ENCODE measurements around the gene TMEM203.

TMEM203 gene, protein sequence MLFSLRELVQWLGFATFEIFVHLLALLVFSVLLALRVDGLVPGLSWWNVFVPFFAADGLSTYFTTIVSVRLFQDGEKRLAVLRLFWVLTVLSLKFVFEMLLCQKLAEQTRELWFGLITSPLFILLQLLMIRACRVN

DNA sequence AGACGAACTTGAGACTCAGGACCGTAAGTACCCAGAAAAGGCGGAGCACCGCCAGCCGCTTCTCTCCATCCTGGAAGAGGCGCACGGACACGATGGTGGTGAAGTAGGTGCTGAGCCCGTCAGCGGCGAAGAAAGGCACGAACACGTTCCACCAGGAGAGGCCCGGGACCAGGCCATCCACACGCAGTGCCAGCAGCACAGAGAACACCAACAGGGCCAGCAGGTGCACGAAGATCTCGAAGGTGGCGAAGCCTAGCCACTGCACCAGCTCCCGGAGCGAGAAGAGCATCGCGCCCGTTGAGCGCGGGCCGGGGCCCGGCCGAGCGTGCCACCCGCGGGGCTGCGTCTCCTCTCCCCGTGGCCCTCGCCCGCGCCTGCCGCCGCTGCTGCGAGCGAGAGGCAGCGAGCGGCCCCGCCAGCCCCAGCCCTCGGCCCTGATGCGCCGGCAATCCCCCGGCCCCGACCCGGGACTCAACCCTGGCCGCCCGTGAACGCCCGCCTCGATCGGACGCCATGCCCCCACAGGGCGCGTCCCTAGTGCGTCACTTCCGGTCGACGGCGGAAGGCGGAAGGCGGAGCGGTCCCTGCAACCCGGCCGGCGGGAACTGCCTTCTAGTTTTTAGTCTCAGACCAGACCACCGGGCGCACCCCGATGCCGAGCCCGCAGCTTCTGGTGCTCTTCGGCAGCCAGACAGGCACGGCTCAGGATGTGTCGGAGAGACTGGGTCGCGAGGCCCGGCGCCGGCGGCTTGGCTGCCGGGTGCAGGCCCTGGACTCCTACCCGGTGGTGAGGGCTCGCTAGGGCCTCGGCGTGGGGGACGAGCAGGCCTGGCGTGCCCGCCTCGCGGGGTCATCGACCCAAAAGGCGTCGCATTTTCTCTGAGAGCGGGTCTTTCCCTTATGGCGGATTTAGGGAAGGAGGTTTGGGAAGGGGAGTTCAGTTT lies at the start of gene TMEM203, which contains the start of gene NDOR1:
TSS of gene TMEM203 (minus strand) at position 523 of the 944 bp plus-strand sequence. CDS start at position 289, 234 bp downstream.
TSS of gene NDOR1 (plus strand) at position 575 of the 944 bp plus-strand sequence. CDS start at position 653, 78 bp downstream.
- Mint-ChIP-seq H3K9me3 (no peaks in the 10 kb centered on the region), H3K27me3 (no peaks in the 10 kb centered on the region), H3K4me3 (peak within 1 kb of the TSS; percentile 90), H3K36me3 (ENCODE audit: low read depth) (peaks cover 19% of the 10 kb centered on the region), H3K27ac (peak within 1 kb of the TSS; percentile 89), H3K4me1 (peaks cover 49% of the 10 kb centered on the region)
- DNase-seq (peak; percentile 98), ATAC-seq (peak; percentile 60)

DNA sequence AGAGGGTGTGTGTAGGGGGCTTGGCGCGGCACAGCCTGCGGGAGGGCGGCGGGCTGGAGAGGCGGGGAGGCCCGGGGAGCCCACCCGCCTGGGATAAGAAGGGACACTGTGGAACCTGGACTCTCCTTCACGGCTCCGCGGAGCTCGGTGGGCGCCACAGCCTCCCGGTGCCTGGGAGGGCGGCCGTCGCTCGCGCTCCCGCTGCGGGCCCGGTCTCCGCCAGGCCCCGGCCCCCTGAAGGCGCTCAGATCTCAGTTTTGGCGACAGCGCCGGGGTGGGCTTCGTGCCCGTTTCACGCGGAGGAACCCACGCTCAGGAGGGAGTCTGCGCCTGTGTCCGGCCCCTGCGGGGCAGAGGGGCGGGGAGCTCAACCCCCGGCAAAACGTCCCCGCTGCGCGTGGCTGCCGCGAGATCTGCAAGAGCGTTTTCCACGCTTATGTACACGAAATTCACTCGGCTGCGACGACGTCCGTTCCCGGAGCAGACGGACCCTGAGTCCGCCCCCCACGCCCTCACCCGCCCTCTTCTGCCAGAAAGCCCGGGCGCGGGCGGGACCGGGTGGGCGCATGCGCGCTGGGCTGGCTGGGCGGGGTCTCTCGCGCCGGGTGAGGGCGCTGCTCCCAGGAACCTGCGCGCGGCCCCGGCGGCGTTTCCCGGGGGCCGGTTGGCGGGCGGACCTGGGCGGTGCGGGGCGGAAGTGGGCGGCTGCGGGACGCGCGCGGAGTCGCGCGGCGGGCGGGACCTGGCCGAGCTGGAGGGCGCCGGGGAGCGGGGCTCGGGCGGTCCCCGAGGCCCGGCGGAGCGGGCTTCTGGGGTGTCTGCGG lies 49.4 kb upstream of the TMEM203 start, which contains the start of gene NELFB:
TSS of gene NELFB (plus strand) at position 704 of the 824 bp plus-strand sequence.
- peaks cover 13% of the 10 kb centered on the region for H3K4me1 Mint-ChIP-seq
- no peaks in the 10 kb centered on the region for H3K9me3 Mint-ChIP-seq
- DNase-seq (peak; percentile 99), ATAC-seq (peak; percentile 86)
- peaks cover 2% of the 10 kb centered on the region for H3K27me3 Mint-ChIP-seq
- H3K4me3 Mint-ChIP-seq = peak within 1 kb of the TSS; percentile 83
- H3K36me3 Mint-ChIP-seq (ENCODE audit: low read depth) = peaks cover 10% of the 10 kb centered on the region
- peak within 1 kb of the TSS; percentile 81 for H3K27ac Mint-ChIP-seq

DNA sequence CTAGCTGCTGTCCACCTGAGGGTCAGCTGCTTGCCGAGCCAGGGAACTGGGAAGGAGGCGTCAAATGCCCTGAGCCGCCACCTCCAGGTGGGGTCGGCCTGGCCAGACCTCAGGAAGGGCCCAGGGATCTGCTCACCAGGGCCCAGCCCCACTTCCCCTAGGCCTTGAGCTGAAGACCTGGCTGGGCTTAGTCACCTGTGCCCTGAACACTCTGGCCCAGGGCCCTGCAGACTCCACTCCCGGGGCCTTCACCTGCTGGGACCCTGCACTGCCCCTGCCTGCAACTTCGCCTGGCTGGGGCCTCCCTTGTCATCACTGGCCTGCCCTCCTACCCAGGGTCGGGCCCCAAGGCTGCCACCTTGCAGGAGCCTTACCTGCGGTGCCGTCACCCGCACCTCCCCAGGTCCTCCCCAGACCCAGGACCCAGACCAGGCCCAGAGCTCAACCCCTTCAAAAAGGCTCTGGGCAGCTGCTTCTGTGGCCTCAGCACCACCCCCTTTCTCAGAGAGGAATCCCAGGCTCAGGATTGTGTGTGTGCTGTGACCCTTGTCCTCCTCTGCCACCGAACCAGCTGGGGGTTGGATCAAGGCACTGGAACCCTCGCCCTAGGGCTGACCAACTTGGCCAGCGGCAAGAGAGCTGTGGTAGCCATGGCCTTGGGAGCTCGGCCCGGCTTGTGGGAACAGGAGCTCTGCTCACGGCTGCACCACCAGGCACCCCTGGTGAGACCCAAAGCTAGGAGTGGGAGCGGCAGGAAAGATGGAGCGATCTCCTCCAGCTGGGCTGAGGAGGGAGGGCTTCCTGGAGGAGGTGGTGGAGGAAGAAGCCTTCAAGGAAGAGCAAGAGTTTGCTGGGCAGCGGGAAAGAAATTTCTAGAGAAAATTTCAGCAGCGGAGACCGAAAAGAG lies 48.5 kb upstream of the TMEM203 start:
- peak overlapping the region; percentile 83 for H3K4me3 Mint-ChIP-seq
- H3K4me1 Mint-ChIP-seq = peaks cover 13% of the 10 kb centered on the region
- peaks cover 2% of the 10 kb centered on the region for H3K27me3 Mint-ChIP-seq
- ATAC-seq (no peak), DNase-seq (no peak)
- peaks cover 9% of the 10 kb centered on the region for H3K36me3 Mint-ChIP-seq (ENCODE audit: low read depth)
- H3K9me3 Mint-ChIP-seq = no peaks in the 10 kb centered on the region
- H3K27ac Mint-ChIP-seq = peak overlapping the region; percentile 81

DNA sequence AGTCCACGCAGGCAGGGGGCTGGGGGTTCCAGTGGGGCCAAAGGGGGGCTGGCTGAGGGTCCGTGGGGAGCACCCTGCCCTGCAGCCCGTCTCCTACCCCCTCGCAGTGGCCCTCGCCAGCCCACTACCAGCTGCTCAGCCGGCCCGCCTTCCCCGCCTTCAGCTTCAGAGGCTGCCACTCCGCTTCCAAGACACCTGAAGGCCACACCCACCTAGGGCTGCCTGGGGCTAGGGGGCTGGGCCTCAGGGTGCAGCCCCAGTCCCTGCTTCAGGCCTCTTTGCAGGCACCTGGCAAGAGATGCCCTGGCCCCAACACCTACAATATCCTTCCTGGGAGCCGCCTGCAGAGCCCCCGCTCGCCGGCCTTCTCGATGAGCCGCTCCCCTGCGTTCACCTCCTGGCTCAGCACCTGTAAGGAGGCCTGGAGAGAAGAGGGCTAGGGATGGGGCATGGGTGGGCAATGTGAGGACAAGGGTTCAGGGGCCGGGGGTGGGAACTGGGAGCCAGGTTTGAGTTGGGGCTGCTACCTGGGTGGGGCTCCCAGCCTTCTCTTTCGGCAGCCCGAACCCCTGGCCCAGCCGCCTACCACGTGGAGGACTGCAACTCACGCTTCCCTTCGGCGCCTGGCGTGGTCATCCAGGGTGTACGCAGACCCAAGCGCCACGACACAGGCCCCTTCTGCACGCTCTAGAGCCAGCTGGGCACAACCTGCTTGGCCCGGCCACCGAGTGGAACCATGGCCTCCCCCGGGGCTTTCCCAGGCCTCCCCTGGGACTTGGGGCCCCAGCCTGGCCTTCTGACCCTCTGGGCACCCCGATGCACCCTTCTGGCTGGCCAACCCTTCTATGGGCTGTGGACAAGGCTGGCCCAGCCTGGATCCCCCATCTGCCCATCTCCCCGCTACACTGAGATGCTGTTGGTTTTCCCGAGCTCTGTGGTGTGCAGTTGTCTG lies 47.4 kb upstream of the TMEM203 start:
- no peak for DNase-seq
- Mint-ChIP-seq H3K27ac (no peak overlapping the region), H3K4me1 (peaks cover 13% of the 10 kb centered on the region), H3K36me3 (ENCODE audit: low read depth) (peaks cover 7% of the 10 kb centered on the region), H3K27me3 (peaks cover 2% of the 10 kb centered on the region), H3K9me3 (no peaks in the 10 kb centered on the region), H3K4me3 (no peak overlapping the region)
- ATAC-seq = no peak

DNA sequence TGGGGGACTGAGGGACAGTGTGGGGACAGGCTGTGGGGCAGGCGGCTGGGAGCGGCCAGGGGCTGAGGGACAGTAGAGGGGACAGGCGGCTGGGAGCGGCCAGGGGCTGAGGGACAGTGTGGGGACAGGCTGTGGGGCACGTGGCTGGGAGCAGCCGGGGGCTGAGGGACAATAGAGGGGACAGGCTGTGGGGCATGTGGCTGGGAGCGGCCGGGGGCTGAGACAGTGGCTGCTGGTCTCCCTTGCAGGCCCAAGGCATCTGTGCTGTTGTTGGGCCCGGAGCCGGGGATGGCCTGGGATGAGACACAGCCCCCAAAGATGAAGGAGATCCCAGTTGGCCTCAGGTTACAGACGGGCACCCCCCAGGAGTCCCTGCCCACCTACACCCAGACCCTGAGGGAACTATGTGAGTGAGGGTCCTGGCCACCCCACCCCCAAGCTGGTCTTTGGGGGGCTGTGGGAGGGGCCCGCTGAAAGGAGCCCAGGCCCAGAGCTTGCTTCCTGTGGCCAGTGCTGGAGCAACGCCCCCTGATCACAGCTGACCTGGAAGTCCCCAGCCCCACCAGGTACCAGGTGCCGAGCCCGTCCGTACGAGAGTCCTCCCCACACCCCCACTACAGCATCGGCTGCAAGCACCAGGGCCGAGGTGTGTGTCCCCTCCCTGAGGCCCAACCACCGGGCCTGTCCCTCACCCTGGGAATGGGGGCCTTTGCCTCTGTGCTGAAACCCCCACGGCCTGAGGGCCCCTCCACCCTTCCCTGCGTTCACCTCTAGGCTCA lies 46.2 kb upstream of the TMEM203 start:
- peaks cover 3% of the 10 kb centered on the region for H3K36me3 Mint-ChIP-seq (ENCODE audit: low read depth)
- H3K27ac Mint-ChIP-seq = no peak overlapping the region
- ATAC-seq = no peak
- H3K4me3 Mint-ChIP-seq = no peak overlapping the region
- H3K27me3 Mint-ChIP-seq = peaks cover 2% of the 10 kb centered on the region
- no peaks in the 10 kb centered on the region for H3K9me3 Mint-ChIP-seq
- peaks cover 11% of the 10 kb centered on the region for H3K4me1 Mint-ChIP-seq
- no peak for DNase-seq

DNA sequence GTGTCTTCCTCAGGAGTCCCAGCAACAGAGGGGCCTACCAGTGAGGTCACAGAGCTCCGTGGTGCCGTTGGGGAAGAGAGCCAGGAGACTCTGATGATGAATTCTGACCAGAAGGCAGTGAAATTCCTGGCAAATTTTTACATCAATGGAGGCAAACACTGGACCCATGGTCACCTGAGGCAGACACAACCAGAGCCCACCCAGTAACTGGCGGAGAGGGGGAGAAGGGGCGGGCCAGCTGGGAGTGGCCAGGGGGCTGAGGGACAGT lies 45.7 kb upstream of the TMEM203 start, which contains the start of gene STPG3:
TSS of gene STPG3 (plus strand) at position 93 of the 268 bp plus-strand sequence. CDS start at position 94, 1 bp downstream.
- Mint-ChIP-seq H3K27ac (no peak within 1 kb of the TSS), H3K4me3 (no peak within 1 kb of the TSS), H3K27me3 (peaks cover 2% of the 10 kb centered on the region), H3K36me3 (ENCODE audit: low read depth) (no peaks in the 10 kb centered on the region), H3K9me3 (no peaks in the 10 kb centered on the region), H3K4me1 (peaks cover 6% of the 10 kb centered on the region)
- ATAC-seq = no peak
- no peak for DNase-seq

DNA sequence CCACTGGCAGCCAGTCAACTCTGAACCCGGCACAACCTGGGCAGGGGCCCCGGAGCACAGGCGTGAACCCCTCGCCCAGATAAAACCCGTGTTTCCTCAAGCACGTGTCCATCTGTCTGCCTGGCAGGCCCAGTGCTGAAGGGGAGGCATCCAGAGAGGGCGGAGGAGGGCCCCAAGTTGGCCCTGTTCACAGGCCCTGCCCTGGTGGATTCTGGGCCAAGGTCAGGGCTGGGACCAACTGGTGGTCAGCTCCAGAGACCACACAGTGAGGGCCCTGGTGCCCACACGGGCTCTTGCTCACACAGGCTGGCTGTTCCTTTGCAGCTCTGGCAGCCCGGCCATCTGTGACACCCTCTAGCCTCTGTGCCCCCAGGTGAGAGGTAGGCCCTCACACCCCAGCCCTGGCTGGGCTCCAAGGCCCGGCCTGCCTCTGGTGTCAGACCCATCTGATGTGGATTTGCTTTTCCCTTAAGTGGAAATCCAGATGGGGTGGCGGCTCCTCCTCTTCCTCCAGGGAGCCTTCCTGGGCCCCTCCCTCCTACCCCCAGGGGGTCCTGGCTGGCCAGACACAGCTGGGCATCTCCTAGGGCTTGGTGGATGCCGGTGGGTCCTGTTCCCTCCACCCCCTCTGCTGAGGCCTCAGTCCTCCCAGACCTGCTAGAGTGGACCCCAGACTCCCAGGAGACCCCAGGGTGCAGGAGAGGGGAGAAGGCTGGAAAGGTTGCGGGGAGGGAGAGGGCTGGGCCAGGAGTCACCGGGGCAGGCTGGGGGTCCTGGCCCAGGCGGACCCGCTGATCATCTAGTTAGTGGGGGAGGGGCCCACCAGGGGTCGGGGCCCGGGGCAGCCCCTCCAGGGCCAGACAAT lies 45.1 kb upstream of the TMEM203 start:
- no peak for ATAC-seq
- DNase-seq = no peak
- H3K36me3 Mint-ChIP-seq (ENCODE audit: low read depth) = no peaks in the 10 kb centered on the region
- peaks cover 2% of the 10 kb centered on the region for H3K27me3 Mint-ChIP-seq
- no peaks in the 10 kb centered on the region for H3K9me3 Mint-ChIP-seq
- H3K27ac Mint-ChIP-seq = no peak overlapping the region
- H3K4me1 Mint-ChIP-seq = peaks cover 4% of the 10 kb centered on the region
- no peak overlapping the region for H3K4me3 Mint-ChIP-seq

DNA sequence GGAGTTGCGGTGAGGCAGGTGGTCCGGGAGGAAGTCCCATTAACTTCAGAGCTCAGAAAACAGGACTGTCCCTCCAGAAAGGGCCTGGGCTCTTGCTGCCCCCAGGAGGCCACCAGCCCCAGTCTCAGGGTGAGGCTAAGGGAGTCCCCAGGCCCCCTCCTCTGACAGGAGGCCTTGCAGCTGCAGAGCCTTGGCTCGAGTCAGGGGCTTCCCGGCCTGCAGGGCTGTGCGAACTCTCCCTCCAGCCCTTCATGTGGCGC lies 42.4 kb upstream of the TMEM203 start:
- Mint-ChIP-seq H3K9me3 (no peaks in the 10 kb centered on the region), H3K4me3 (no peak overlapping the region), H3K27ac (no peak overlapping the region), H3K4me1 (peaks cover 4% of the 10 kb centered on the region), H3K36me3 (ENCODE audit: low read depth) (peaks cover 10% of the 10 kb centered on the region), H3K27me3 (no peaks in the 10 kb centered on the region)
- ATAC-seq (no peak), DNase-seq (no peak)

DNA sequence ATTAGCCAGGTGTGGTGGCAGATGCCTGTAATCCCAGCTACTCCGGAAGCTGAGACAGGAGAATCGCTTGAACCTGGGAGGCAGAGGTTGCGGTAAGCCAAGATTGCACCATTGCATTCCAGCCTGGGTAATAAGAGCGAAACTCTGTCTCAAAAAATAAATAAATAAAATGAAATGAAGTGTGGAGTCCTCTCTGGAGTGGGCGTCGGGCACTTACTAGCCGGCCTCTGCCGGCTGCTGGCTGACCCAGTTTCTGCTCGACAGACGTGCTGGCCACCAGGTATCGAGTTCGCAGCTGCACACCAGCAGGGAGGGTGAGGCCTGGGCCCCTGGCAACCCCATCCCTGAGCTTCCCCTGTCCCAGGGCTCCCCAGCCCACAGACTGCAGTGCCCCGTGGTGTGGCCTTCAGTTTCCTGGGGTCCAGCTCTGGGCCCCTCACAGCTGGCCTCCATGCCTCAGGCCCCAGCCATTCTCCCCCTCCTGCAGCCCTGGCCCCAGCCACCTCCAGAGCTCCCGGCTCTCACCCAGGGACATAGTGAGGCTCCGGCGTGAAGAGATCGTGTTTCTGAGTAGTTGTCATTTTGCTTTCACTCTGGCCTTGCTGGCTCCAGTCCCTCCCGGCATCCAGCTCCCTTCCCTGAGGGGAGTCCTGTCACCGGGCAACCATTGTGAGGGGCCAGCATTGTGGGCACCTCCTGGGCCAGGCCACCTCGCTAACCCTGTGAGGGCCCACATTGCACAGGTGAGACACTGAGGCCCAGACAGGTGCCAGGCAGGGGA lies 41.9 kb upstream of the TMEM203 start:
- Mint-ChIP-seq H3K9me3 (no peaks in the 10 kb centered on the region), H3K4me3 (no peak overlapping the region), H3K27ac (no peak overlapping the region), H3K4me1 (peaks cover 10% of the 10 kb centered on the region), H3K27me3 (no peaks in the 10 kb centered on the region), H3K36me3 (ENCODE audit: low read depth) (peaks cover 15% of the 10 kb centered on the region)
- DNase-seq = no peak
- no peak for ATAC-seq

DNA sequence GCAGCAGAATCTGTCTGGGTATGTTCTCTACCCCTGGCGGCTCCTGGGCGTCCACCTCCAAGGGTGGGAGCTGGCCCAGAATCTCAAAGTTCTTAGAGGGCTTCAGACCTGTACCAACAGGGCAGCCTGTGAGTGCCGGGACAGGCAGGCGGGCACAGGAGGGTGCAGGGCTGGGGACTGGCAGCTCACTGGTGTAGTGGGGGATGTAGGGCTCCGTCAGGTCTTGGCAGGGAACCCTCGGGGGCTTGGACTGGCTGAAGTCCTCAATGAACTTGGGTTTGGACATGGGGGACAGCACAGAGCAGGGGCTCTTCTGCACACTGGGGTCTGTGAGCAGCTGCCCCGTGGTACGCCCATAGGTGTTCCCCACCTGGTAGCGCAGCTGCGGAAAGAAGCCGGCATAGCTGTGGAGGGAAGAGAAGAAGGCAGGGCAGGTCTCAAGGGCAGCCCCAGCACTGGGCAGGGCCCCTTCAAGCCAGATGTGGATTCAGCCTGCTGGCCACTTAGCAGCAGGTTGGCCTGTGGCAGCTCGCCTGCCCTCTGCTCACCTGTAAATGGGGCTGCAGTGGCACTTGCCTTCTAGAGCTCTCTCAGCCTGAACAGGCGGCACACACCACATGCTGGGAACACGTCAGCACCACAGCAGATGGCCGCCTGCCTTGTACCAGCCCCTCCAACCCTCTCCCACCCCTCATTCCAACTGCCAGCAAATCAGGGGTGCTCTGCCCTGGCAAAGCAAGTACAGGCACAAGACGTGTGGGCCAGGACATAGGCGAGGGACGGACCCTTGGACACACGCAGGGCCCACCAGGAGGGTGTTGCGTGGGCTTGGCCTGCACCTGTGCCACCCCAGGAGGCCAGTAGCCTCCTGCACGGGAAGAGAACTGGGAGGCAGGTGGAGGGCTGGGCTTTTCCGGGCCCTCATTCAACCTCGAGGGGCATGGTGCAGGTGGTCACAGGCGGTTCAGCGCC lies 40.3 kb upstream of the TMEM203 start:
- Mint-ChIP-seq H3K9me3 (no peaks in the 10 kb centered on the region), H3K4me1 (peaks cover 18% of the 10 kb centered on the region), H3K4me3 (no peak overlapping the region), H3K27ac (no peak overlapping the region), H3K36me3 (ENCODE audit: low read depth) (peaks cover 25% of the 10 kb centered on the region), H3K27me3 (peaks cover 3% of the 10 kb centered on the region)
- ATAC-seq (no peak), DNase-seq (no peak)
